AG04449 (cell line): ENCODE results near the gene UBASH3B.
"Not testable (repeated sequence)": the region's sequence is repeated elsewhere in the genome, so short reads cannot be mapped to it uniquely, and the experiment has no call there.

Source experiments
- CTCF ChIA-PET: fragments of 350-600 bp; formaldehyde crosslinking; extraction: SDS; loops from one replicate; lab custom pipeline; 2021; ENCODE audit warnings: antibody characterized with exemption; lab: Yijun Ruan, JAX
- POLR2A ChIA-PET: fragments of 400-600, 350-600 bp; formaldehyde crosslinking; extraction: SDS; loops from one replicate; lab custom pipeline; 2020; ENCODE audit warnings: antibody characterized with exemption, inconsistent platforms; lab: Yijun Ruan, JAX
- DNase-seq: peaks from one replicate; pipeline ENCODE4 v3.0.0-alpha.2; 2010; ENCODE audit warnings: low read depth, low spot score
- H3K4me3 ChIP-seq: 2 replicates; pipeline ENCODE4 v1.5.1; 2011; ENCODE audit warnings: low read depth, mild to moderate bottlenecking, control low read depth, low read length
- CTCF ChIP-seq: IDR thresholded peaks from one replicate; pipeline ENCODE4 v1.5.1; 2011; ENCODE audit warnings: mild to moderate bottlenecking, moderate library complexity, low read length, control low read depth, inconsistent platforms; ENCODE audit not compliant: insufficient read depth; ENCODE audit errors: missing control alignments

The UBASH3B gene

GRCh38 chr11:122728561-122728960 is 73.0 kb downstream of the UBASH3B start:
- no peak for DNase-seq
- ChIA-PET CTCF (interaction anchor here (0.8 to 1.9 kb wide), 4 partner anchors 11 to 52 kb away, joined by 3 to 6 read pairs (median 4); no protein-coding TSS in a partner anchor), POLR2A (no interaction called here)
- no peak overlapping the region for H3K4me3 ChIP-seq
- no peak for TF ChIP-seq CTCF

GRCh38 chr11:122729139-122729538 is 73.6 kb downstream of the UBASH3B start:
- ChIA-PET POLR2A (no interaction called here), CTCF (interaction anchor here (0.8 to 1.9 kb wide), 3 partner anchors 10 to 52 kb away, joined by 4 to 6 read pairs (median 5); no protein-coding TSS in a partner anchor)
- no peak overlapping the region for H3K4me3 ChIP-seq
- no peak for TF ChIP-seq CTCF
- no peak for DNase-seq

GRCh38 chr11:122730694-122731093 is 75.2 kb downstream of the UBASH3B start:
- CTCF ChIA-PET = interaction anchor here (0.7 kb wide), 1 partner anchor 10 kb away, joined by 3 read pairs; no protein-coding TSS in a partner anchor
- POLR2A ChIA-PET, DNase-seq, H3K4me3 ChIP-seq: not testable (repeated sequence)

- ChIA-PET POLR2A (no interaction called here), CTCF (interaction anchor here (0.9 kb wide), 1 partner anchor 75 kb away, joined by 3 read pairs; no protein-coding TSS in a partner anchor)
- no peak for TF ChIP-seq CTCF
- no peak for DNase-seq
- no peak overlapping the region for H3K4me3 ChIP-seq
Observed at GRCh38 chr11:122731500-122731913, 76.0 kb downstream of the UBASH3B start.

- CTCF ChIA-PET = interaction anchor here (0.7 to 2.5 kb wide), 8 partner anchors 12 to 104 kb away, joined by 3 to 7 read pairs (median 3); no protein-coding TSS in a partner anchor
- no peak for DNase-seq
- no peak overlapping the region for H3K4me3 ChIP-seq
- POLR2A ChIA-PET = no interaction called here
- TF ChIP-seq CTCF = no peak
Observed at GRCh38 chr11:122732342-122733315, 77.1 kb downstream of the UBASH3B start.

GRCh38 chr11:122733318-122733717 is 77.8 kb downstream of the UBASH3B start:
- TF ChIP-seq CTCF = no peak

More at GRCh38 chr11:122733318-122733717, 77.8 kb downstream of the UBASH3B start:
- H3K4me3 ChIP-seq = no peak overlapping the region
- POLR2A ChIA-PET = no interaction called here
- no peak for DNase-seq
- CTCF ChIA-PET = interaction anchor here (1.0 to 2.5 kb wide), 3 partner anchors 20 to 51 kb away, joined by 3 to 7 read pairs (median 3); no protein-coding TSS in a partner anchor
